ENCODE measurements around the gene FBXO28.

FBXO28 gene

GRCh38 chr1:224172229-224172628 lies 58.3 kb downstream of the FBXO28 start:
- TF ChIP-seq CTCF (IDR thresholded peaks at IDR 0.05) = no peak

GRCh38 chr1:224173523-224173922 lies 59.6 kb downstream of the FBXO28 start:
- TF ChIP-seq CTCF (IDR thresholded peaks at IDR 0.05) = no peak

DNA sequence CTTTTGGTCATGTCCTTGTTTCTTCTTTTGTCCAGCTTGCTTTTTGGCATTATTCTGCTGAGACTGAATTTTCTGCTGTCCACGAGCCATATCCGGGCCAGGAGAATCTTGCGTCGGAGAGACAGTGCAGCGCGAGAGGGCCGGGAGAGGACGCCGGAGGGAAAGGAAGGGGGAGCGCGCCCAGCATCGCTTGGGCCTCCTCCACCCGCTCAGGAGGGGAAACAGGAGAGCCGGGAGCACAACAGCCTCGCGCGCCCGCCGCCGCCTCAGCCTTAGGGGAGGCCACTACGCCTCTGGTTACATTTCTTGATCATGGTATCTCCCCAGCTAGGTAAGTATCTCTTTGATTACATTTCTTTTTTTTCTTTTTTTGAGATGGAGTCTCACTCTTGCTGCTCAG lies 61.7 kb downstream of the FBXO28 start:
- TF ChIP-seq CTCF (IDR thresholded peaks at IDR 0.05) = no peak

GRCh38 chr1:224177356-224177999 lies 63.6 kb downstream of the FBXO28 start:
- no peak for TF ChIP-seq CTCF (IDR thresholded peaks at IDR 0.05)

DNA sequence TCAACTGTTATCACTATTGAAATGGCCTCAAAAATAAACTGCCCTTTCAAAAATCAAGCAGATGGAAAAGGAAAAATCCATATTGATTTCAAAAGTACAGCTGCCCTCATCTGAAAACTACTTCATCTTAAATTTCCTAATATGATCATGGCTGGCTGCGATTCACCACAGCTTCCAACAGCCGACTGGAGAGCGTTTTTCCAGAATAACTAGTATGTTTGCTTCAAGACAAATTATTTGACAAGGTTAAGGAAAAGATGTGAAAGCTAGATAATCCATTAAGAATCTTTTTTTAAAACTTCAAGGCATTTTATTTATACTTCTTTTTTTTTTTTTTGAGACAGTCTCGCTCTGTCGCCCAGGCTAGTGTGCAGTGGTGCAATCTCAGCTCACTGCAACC lies 65.0 kb downstream of the FBXO28 start:
- no peak for TF ChIP-seq CTCF (IDR thresholded peaks at IDR 0.05)

DNA sequence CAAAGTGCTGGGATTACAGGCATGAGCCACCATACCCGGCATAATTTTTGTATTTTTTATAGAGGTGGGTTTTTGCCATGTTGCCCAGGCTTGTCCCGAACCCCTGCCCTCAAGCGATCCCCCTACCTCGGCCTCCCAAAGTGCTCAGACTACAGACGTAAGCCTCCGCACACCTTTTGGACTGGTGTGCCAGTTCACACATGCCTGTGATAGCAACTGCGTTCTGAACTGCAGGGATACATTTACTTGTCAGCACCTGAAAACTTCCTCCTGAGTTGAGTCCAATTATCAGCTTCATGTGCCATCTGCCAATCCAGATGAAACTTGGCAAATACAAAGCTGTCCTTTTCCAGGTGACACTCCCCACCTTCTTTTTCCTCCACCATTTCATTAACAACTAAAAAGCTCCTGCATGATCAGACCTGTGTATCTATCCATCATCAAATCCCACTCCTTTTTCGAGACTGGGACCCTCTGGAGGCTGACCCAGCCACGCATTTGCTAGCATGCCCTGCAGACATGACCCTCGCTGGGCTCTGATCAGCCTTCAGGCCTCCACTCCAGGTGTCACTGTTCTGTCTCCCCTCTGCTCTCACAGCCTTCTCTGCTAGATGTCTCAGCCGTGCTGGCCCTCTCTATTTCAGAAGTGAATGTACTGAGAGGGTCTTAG lies 67.0 kb downstream of the FBXO28 start:
- no peak for TF ChIP-seq CTCF (IDR thresholded peaks at IDR 0.05)

DNA sequence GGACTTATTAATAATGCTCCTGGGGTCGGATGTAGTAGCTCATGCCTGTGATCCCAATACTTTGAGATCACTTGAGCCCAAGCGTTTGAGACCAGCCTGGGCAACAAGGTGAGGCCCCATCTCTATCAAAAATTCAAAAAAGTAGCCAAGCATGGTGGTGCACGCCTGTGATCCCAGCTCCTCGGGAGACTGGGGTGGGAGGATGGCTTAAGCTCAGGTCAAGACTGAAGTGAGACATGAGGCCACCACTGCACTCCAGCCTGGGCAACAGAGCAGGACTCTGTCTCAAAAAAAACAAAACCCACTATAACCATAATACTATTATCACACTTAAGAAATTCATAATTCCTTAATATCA lies 67.5 kb downstream of the FBXO28 start:
- TF ChIP-seq CTCF (IDR thresholded peaks at IDR 0.05) = no peak

All from LNCAP (cell line).